Measurements from ENCODE around the gene MAP2K4.

The MAP2K4 gene

DNA sequence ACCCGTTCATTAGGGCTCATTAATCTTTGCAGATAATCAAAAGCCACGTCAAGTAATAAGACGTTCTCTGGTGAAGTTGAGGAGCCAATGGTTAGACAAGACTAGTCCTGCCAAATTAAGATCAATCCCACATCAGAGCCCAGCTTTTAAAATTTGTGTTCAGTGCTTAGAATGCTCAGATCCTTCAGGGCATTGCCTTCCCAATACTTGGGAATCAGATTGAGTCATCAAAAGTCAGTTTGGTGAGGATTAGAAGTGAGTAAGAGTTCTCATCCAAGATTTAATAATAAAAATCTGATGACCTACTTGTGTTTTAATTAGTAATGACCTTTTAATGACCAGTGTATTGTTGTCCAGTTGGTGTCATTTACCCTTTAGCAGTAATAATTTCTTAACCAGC, 19.8 kb downstream of the MAP2K4 start:
- no peak for DNase-seq

DNA sequence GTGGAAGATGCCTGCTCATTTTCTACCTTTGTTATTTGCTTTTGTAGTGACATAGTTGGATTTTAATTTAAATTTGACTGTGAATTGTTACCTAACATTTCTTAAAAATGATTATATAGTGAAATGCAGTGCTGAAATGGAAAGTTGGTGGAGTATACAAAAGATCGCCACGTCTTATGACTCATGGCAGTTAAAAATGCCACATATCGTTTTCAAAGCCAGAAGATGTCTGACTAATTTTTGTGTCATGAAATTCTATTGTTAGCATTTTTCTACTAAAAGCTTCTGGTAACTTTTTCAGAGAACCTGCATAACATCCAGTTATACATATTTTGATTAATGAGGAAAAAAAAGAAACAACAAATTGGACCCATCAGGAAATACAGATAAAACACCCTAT, 20.6 kb downstream of the MAP2K4 start:
- DNase-seq: no peak

DNA sequence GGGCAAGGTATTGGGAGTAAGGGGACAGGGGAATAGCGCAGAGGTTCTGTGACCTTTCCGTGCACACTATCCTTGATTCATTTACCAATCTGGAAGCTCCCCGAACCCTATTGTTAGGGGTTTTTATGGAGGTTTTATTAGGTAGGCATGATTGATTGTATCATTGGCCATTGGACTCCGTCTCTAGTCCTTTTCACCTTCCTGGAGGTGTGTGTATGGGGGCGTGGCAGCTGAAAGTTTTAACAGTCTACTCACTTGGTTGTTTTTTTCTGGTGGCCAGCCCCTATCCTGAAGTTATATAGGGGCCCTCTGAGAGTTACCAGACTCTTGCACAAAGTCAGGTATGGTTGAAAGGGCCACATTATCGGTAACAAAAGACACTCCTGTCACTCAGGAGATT, 23.0 kb downstream of the MAP2K4 start:
- DNase-seq: no peak

DNA sequence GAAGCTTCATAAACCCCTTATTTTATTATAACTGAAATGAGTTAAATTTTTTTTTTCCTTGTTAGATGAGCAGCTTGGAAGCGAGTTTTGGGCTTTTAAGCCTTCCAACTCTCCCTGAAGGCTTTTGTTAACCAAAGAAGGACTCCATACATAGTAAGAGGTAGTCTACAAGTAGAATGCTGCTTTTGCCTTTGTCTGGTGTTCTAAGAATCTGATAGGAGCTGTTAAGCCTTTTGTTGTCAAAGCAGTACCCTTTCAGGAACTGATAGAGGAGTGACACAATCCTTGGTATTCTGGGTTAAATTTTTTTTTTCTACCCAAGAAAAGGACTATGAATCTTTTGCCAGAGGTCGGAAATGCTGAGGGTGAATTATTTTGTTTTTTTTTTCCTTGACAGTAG, 26.1 kb downstream of the MAP2K4 start:
- DNase-seq: no peak

DNA sequence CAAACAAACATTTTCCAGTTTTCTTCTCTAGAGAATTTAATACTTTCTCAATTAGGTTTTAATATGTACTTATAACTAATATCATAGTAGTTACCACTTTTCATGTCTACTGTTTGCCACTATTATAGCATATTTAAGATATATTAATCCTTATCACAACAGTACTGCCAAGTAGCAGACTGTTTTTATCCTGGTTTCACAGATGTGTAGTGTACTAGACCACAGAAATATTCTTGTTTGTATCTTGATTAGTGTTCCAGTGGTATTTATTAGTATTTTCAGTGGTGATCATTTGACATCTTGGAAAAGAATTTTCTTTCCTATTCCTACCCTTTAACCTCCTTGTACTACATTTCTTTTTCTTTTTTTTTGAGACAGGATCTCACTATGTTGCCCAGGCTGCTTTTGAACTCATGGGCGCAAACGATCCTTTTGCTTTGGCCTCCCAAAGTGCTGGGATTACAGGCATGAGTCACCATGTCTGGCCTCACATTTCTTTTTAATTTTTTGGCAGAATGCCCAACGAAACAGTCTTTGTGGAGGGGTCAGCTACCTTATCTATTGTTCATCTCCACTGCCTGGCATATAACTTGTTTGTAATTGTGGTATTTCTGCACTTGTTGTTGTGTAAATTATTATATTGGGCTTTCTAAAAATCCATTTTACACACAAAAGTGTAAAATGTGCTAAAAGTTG, 27.2 kb downstream of the MAP2K4 start:
- no peak for DNase-seq

DNA sequence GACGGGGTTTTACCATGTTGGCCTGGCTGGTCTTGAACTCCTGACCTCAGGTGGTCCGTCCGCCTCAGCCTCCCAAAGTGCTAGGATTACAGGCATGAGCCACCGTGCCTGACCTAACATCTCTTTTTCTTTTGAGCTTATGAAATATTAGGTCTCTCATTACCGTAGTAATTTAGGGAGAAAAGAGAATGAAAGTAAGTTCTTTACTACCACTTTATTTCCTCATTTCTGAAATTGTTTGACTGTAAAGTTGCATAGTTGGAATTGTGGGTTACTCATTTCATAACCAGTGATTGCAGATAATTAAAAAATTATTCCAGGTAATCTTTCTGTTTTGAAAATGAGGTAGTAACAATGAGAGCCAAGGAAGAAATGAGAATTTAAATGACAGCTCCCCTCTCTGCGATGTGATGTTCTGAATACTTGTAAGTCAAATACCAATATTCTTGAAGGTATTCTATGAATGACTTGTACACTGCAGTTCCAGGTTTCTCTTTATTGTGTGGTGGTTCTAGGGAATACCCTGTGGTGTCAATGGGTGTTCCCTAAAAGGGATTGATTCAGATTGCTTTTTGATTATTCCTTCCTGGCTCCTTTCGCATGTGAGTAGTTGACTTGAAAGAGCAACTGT, 28.3 kb downstream of the MAP2K4 start:
- DNase-seq: no peak

DNA sequence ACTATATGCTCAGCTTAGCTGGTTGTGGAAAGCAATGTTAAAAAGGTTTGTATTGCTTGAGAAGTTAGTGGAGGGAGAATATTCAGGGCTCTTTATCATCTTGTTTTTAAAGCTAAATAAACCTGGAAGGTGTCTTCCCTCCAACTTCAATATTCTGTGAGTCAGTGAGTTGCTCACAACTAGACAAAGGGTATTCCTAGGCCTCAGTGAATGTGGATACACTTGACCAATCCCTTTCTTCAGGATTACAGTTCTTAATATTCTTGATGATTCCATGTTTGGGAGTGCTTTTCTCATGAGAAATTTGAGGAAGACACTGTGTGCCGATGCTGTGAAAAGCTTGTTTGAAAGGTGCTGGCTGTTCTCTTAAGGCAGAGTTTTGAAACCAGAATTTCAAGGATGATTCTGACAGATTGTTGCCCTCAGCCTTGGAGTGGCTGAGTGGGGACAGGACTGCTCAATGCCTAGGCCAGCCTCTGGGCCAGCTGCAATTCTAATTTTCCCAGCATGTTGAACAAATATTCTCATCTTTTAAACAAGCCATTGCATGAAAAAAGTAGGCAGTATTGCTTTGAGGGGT, 30.1 kb downstream of the MAP2K4 start:
- DNase-seq: no peak

DNA sequence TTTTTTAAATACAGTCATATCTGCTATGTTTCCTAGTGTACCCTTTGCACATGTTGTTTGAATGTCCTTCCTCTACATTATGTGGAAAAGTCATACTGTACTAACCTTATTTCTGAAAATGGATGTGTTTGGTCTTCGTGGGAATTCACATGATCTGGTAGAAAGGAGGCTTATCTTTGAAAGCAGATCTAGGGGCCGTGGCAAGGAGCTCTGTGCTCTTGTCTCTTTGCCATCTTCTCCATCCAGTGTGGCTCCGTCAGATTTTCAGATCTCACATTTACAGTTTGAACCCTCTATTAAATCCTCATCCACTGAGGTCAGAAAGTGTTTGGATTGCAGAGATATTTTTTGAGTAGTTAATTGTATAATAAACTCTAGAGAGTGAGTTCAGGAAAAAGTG, 32.9 kb downstream of the MAP2K4 start:
- no peak for DNase-seq

DNA sequence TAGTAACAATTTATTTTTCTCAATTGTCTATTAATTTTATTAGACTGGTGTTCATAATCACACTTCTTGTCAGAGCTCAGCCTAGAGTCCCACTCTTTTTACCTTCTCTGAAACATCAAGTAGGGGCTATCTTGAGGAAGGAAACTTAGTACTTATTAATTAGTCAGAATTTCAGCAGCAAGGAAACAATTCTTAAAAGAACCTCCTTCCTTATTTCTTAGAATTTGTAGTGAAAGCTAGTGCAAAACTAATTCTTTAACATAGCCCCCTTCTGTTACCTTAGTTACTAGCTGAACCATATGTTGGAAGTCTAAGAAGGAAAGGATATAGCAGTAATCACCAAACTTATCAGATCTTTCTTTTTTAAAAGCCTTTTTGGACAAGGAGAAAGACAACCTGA, 35.2 kb downstream of the MAP2K4 start:
- DNase-seq: no peak

DNA sequence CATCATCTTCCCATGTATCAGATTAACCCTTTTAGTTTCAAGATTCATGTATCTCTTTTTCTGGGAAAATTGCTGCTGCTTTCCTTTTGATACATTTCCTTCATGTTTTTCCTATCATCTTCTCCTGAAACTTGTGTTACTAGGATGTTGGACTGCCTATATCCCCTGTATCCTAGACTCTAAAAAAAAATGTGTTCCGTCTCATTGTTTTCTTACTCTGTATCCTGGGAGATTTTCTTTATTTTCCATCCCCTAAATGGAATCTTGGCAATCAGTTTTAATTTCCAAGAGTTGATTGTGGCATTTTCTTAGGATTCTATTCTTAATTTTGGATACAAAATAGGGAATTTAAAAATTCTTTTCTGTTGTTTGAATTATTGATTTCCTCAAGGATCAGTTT, 36.8 kb downstream of the MAP2K4 start:
- DNase-seq: no peak

DNA sequence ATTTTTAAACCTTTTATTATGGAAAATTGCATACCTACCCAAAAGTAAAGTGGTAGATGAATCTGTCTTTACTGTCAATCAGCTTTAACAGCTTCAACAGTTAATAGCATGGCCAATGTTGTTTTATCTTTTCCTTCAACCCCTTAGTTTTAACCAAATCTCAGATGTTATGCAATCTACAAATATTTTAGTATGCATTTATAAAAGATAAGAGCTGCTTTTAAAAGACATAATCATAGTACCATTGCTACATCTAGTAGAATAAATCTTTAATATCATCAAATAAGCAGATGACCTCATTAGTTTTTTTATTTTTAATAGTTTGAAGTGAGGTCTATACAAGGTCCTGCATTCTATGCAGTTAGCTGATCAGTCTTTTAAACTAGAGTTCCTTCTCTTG, 37.9 kb downstream of the MAP2K4 start:
- no peak for DNase-seq

DNA sequence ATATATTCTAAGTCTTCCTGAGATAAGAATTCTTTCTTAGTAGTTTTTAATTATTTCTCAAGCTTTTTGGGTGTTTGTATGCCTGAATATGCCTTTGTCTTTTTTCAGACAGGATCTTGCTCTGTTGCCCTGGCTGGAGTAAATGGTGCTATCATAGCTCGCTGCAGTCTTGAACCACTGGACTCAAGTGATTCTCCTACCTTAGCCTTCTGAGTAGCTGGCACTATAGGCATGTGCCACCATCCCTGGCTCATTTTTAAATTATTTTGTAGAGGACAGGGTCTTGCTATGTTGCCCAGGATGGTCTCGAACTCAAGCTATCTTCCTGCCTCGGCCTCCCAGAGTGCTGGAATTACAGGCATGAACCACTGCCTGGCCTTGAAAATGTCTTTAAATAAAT, 41.6 kb downstream of the MAP2K4 start:
- no peak for DNase-seq

DNA sequence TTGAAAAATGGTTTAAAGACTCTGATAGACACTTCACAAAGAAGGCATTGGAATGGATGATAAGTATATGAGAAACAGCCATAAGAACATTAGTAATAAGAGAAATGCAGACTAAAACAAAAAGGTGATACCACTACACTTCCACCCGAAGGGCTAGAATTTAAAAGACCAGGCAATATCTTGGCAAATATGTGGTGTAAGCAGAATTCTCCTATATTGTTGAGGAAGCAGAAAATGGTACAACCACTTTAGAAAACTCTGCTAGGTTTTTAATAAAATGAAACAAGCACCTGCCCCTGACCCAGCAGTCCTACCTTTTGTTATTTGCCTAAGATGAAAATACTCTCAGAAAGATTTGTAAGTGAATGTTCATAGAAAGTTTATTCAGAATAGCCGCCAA, 43.7 kb downstream of the MAP2K4 start:
- DNase-seq: no peak

DNA sequence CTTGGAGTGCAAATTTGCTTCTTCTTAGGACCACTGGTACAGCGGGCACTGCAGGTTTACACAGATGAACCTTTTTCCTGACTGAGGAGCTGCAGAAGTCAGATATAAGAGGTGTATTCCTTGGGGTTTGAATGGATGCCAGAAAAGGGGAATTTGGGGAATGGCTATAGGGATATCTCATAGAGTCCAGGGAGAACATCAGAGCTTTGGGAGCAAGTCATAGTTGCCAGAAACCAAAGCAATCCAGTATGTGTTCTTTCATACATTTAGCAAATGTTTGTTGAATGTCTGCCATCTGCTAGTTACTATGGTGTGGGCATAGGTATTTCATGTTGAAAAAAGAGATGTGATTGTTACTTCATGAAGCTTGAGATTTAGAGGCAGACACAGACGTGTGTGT, 46.8 kb downstream of the MAP2K4 start:
- DNase-seq: no peak

DNA sequence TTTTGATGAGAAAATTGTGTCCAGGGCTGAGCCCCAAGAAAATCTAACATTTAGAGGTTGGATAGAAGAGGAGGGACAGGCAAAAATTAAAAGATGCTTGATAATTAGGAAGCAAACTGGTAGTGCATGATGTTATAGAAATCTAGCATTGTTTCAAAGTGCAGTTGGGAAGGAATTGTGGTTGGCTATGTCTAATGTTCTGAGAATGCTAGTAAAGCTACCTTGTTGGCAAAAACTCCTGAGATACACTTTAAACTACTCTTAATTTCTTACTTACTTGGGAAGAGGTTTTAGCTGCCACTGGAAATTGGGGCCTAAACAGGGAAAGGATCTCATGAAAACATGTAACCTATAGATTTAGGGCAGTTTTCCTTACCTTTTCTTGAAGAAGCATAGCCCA, 48.3 kb downstream of the MAP2K4 start:
- DNase-seq: no peak

DNA sequence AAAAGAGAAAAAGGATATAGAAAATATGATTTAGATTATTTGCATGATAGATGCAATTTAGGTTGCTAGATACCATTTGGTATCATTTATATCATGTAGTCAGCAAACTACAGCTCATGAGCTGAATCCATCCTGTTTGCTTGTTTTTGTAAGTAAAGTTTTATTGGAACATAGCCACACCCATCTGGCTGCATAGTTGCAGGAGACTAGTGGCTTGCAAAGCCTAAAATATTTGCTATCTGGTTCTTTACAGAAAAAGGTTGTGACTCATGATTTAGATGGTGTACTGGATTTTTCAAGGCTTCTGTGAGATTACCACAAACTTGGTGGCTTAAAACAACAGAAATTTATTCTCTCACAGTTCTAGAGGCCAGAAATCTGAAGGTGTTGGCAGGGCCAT, 49.9 kb downstream of the MAP2K4 start:
- no peak for DNase-seq

DNA sequence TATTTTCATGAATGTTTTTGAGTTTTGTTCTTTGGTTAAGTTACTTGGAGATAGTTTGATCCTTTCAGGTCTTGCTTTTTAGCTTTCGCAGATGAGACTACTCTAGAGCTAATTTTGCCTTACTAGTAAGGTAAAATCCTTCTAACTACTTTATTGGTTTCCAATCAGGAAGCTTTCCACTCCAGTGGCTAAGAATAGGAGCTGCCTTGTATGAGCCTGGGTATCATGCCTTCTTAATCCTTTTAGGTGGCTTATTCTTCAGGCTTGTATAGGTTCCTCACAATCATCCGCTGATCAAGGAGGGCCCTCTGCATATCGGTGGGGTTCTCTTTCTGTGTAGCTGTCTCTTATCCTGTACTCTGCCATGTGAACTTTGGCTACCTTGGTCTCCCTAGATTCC, 53.7 kb downstream of the MAP2K4 start:
- no peak for DNase-seq

DNA sequence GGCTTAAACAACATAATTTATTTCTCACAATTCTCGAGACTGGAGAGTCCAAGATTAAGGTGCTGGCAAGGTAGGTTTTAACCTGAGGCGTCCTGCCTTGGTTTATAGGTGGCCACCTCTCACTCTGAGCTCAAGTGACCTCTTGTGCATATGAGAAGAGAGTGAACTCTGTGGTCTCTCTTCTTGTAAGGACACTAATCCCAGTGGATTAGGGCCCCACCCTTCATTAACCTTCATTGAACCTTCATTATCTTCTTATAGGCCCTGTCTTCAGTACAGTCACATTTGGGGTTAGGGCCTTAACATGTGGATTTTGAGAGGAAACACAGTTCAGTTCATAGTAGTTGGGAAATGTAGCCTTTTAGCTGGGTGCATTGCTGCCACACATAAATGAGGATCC, 57.1 kb downstream of the MAP2K4 start:
- DNase-seq: no peak

DNA sequence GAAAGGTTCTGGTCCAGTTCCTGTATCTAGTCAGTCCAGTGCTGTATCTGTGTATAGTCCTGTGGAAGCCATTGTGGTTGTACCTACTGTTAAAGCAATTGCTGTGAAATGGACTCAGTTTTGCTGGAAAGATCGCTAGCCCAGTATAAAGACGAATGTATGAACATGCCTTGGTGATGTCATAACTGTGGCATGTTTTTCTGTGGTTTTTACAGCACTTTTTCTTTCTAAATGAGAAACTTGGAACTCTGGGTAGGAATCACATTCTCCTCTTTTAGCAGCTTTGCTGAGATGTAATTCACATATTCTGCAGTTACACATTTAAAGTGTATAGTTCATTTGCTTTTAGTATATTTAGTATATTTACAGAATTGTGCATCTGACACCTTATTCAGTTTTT, 58.1 kb downstream of the MAP2K4 start:
- no peak for DNase-seq

DNA sequence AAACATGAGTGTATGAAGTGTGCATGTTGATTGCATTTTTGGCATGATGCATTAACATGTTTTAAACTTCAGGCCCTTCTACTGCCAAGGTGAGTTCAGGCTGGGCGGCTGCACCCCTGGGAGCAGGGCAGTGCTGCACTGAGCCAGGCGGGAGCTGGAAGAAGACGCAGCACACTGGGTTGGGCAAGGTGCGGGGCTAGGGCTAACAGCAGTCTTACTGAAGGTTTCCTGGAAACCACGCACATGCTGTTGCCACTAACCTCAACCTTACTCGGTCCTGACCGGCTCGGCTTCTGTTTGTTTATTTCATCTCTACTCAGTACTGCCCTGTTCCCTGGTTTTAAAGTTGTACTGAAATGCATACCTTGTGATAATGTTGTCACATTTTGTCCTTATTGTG, 61.0 kb downstream of the MAP2K4 start:
- DNase-seq: no peak

DNA sequence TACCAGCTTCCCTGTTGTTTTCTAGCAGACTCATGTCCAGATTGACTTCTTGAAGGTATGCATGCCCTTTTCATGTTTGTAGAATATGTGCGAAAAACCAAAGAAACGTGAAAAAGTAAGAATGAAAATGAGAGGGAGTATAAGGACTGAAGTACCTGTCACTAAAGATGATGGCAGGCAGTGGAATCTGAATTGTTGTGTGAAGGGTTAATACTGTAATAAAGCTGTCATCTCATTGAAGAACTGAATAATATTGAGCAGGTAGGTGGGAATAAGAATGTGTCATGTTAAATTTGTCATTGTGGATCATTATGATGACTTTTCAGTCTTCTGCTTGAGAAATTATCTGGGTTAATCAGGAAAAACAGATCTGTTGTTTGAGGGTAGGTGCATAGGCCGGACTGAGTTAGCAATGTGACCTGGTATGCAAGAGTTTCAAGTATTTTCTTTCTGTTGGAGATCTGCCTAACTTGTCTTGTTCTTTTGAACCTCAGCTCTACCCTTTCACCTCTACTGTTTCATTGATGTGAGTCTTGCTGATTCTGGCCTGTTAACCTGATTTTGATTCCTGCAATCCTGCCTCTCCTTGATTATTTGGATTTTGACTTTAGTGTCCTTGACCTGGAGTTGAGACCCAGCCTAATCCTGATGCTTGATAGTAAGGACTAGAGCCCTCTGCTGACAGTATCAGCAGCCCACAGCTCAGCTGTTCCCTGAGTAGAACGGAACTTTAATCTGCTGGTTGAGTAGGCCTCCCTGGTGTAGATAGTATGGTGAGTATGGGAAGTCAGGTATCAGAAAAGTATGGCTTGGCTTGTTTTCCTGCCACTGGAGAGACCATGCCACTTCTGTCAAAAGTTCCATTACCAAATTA, 64.6 kb downstream of the MAP2K4 start:
- DNase-seq: no peak

DNA sequence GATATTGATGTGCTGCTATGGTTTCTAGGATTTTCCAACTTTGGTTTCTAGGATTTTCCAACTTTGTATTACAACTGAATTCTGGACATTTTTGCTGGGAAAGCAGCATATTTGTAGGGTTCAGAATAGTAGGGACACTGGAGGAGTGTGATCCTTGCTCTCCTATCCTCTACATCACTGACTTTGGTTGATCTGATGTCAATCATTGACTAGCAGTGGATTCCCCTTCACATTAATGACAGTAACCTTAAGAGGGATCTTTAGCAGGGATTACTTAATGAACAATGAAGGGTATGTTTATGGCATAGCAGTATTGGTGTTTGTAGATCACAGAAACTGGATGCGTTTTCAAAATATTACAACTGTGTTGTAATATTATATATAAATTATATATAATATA, 67.4 kb downstream of the MAP2K4 start:
- no peak for DNase-seq

DNA sequence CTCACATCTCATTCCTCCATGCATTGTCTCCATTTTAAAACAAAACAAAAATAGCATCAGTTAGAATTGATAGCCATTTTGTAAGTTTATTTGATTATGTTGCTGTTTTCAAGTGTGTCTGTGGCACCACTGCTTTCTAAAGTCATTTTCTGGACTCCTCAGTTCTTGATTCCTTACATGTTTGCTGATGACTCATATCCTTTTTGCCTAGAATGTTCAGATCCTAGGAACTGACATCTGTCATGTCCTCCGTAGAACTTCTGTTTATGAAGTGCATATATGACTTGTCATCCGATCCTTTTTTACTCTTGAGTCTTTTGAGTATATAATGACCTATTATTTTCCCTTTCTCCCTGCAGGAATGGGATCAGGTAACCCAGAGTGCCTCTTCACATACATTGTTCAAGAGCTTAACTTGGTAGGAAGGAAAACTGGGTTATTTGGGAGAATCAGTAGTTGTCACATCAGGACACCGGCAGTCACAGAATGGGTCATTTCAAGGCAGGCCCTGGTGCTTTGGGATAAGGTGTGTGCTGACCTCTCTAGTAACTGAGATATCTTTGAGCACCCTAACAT, 69.2 kb downstream of the MAP2K4 start:
- DNase-seq: no peak

All from NCI-H1930 (cell line).